IMR-90 (cell line): ENCODE results near the gene TRAK2. TPM values are rescaled to one million over a fixed set of nuclear protein-coding genes. Genes with fewer than 3 reads are reported as not detected.
A peak's percentile ranks its signal among the peaks of the same experiment; 100 is the strongest.

ENCODE experiments used
- ATAC-seq: fragments of 200-7000 bp; cut with Tn5 transposase; 2 replicates; pipeline ENCODE4 v1.9.1; 2020; ENCODE audit warnings: low read depth, mild to moderate bottlenecking, moderate library complexity
- BruUV-seq: library from RNA; stranded (reverse); fragments of 400-500 nt; replicated peaks from 2 replicates; lab custom pipeline; 2021; lab: Mats Ljungman, UMichigan
- CTCF ChIA-PET: fragments of 300-600 bp; formaldehyde crosslinking; extraction: SDS; loops from one replicate; lab custom pipeline; 2021; ENCODE audit warnings: antibody characterized with exemption; lab: Yijun Ruan, JAX
- POLR2A ChIA-PET: fragments of 300-600 bp; sonication (Branson Sonifier 250); formaldehyde crosslinking; loops from one replicate; lab custom pipeline; 2022; ENCODE audit warnings: antibody characterized with exemption; ENCODE audit not compliant: unreplicated experiment; lab: Charles Lee
- DNase-seq: peaks from one replicate; pipeline ENCODE4 v3.0.0; 2013
- H2AFZ ChIP-seq: replicated peaks from 2 replicates; pipeline ENCODE3; 2013; ENCODE audit warnings: low read length, mild to moderate bottlenecking; ENCODE audit not compliant: poor library complexity
- H2AK5ac ChIP-seq: 2 replicates; pipeline ENCODE4 v1.6.1; 2013; ENCODE audit warnings: low read depth, low read length, inconsistent platforms
- H2AK9ac ChIP-seq: replicated peaks from 2 replicates; pipeline ENCODE3; 2013; ENCODE audit warnings: mild to moderate bottlenecking, low read depth, low read length, moderate library complexity; ENCODE audit not compliant: poor library complexity
- H2BK120ac ChIP-seq: 2 replicates; pipeline ENCODE4 v1.6.1; 2013; ENCODE audit warnings: low read depth, low read length, inconsistent platforms
- H2BK15ac ChIP-seq: 3 replicates; pipeline ENCODE4 v1.6.1; 2013; ENCODE audit warnings: low read depth, low read length, inconsistent platforms
- H2BK20ac ChIP-seq: 2 replicates; pipeline ENCODE4 v1.6.1; 2013; ENCODE audit warnings: low read depth, mild to moderate bottlenecking, inconsistent platforms, low read length, moderate library complexity
- H2BK5ac ChIP-seq: 2 replicates; pipeline ENCODE4 v1.6.1; 2013; ENCODE audit warnings: mild to moderate bottlenecking, low read depth, low read length, inconsistent platforms; ENCODE audit not compliant: poor library complexity, severe bottlenecking
- H3K14ac ChIP-seq: replicated peaks from 2 replicates; pipeline ENCODE4 v1.6.1; 2013; ENCODE audit warnings: low read depth, low read length, inconsistent platforms
- H3K18ac ChIP-seq: 2 replicates; pipeline ENCODE4 v1.6.1; 2013; ENCODE audit warnings: low read depth, low read length, control low read depth
- H3K23ac ChIP-seq: 2 replicates; pipeline ENCODE4 v1.6.1; 2013; ENCODE audit warnings: low read depth, low read length, inconsistent platforms
- H3K27ac ChIP-seq: 2 replicates; pipeline ENCODE4 v1.5.1; 2013; ENCODE audit warnings: mild to moderate bottlenecking, control low read depth, low read length; ENCODE audit not compliant: insufficient read depth
- H3K27me3 ChIP-seq: 2 replicates; pipeline ENCODE4 v1.6.1; 2013; ENCODE audit warnings: low read length; ENCODE audit not compliant: control insufficient read depth, insufficient read depth
- H3K36me3 ChIP-seq: 2 replicates; pipeline ENCODE4 v1.6.1; 2013; ENCODE audit warnings: low read length, mixed read lengths; ENCODE audit not compliant: control insufficient read depth, insufficient read depth
- H3K4ac ChIP-seq: 2 replicates; pipeline ENCODE4 v1.6.1; 2013; ENCODE audit warnings: low read depth, low read length, inconsistent platforms
- H3K4me1 ChIP-seq: 2 replicates; pipeline ENCODE4 v1.6.1; 2013; ENCODE audit warnings: low read length, mixed read lengths; ENCODE audit not compliant: control insufficient read depth, insufficient read depth
- H3K4me2 ChIP-seq: 2 replicates; pipeline ENCODE4 v1.6.1; 2013; ENCODE audit warnings: low read depth, mild to moderate bottlenecking, control low read depth, low read length, moderate library complexity
- H3K4me3 ChIP-seq: 2 replicates; pipeline ENCODE4 v1.5.1; 2013; ENCODE audit warnings: low read depth, mild to moderate bottlenecking, control low read depth, low read length, moderate library complexity; ENCODE audit not compliant: insufficient read depth
- H3K56ac ChIP-seq: 2 replicates; pipeline ENCODE4 v1.6.1; 2013; ENCODE audit warnings: low read length, inconsistent platforms; ENCODE audit not compliant: insufficient read depth; ENCODE audit errors: extremely low read depth
- H3K79me1 ChIP-seq, 2 experiments: 2 replicates each; pipeline ENCODE4 v1.6.1; 2013; ENCODE audit warnings: low read length in 2 of 2, inconsistent platforms in 1 of 2, low read depth in 1 of 2
- H3K9ac ChIP-seq: 2 replicates; pipeline ENCODE4 v1.6.1; 2013; ENCODE audit warnings: low read depth, low read length, control low read depth
- H3K9me1 ChIP-seq: 2 replicates; pipeline ENCODE4 v1.6.1; 2013; ENCODE audit warnings: low read length, inconsistent platforms; ENCODE audit not compliant: insufficient read depth
- H3K9me3 ChIP-seq: 2 replicates; pipeline ENCODE4 v1.6.1; 2013; ENCODE audit warnings: low read length; ENCODE audit not compliant: control insufficient read depth, insufficient read depth
- H4K20me1 ChIP-seq: 2 replicates; pipeline ENCODE4 v1.6.1; 2013; ENCODE audit warnings: low read length, inconsistent platforms; ENCODE audit not compliant: insufficient read depth
- H4K5ac ChIP-seq: 2 replicates; pipeline ENCODE4 v1.6.1; 2013; ENCODE audit warnings: mild to moderate bottlenecking, low read depth, low read length, control low read depth
- H4K8ac ChIP-seq, 2 experiments: 2 replicates each; pipeline ENCODE4 v1.6.1; 2013; ENCODE audit warnings: low read depth in 2 of 2, low read length in 2 of 2, control low read depth in 1 of 2, inconsistent platforms in 1 of 2
- H4K91ac ChIP-seq: 2 replicates; pipeline ENCODE4 v1.6.1; 2013; ENCODE audit warnings: low read depth, low read length, inconsistent platforms; ENCODE audit not compliant: insufficient read depth
- CEBPB ChIP-seq: IDR thresholded peaks from 2 replicates; pipeline ENCODE4 v1.6.1; 2012; ENCODE audit warnings: low read depth, low read length, improper control_type of control experiment
- MAFK ChIP-seq: IDR thresholded peaks from 2 replicates; pipeline ENCODE4 v1.6.1; 2012; ENCODE audit warnings: low read depth, low read length, improper control_type of control experiment
- MAZ ChIP-seq: IDR thresholded peaks from 2 replicates; pipeline ENCODE4 v1.6.1; 2012; ENCODE audit warnings: low read depth, mild to moderate bottlenecking, low read length, improper control_type of control experiment, moderate library complexity, borderline replicate concordance
- NFE2L2 ChIP-seq: fragments of 150-350 bp; IDR thresholded peaks from 2 replicates; pipeline ENCODE4 v1.6.1; 2016; ENCODE audit warnings: low read depth, mild to moderate bottlenecking, low read length
- RCOR1 ChIP-seq: IDR thresholded peaks from 2 replicates; pipeline ENCODE4 v1.6.1; 2012; ENCODE audit warnings: mild to moderate bottlenecking, low read length, improper control_type of control experiment; ENCODE audit not compliant: insufficient replicate concordance
- RFX5 ChIP-seq: IDR thresholded peaks from 2 replicates; pipeline ENCODE4 v1.8.0; 2012; ENCODE audit warnings: low read depth, mild to moderate bottlenecking, low read length, moderate library complexity
- USF2 ChIP-seq: fragments of 150-350 bp; IDR thresholded peaks from 2 replicates; pipeline ENCODE4 v1.6.1; 2017; ENCODE audit warnings: mild to moderate bottlenecking, antibody characterized with exemption, low read length, low read depth
- WGBS, 2 experiments: methylation state at CpG; one replicate each; pipeline versions ENCODE4 v1.1.5 to v1.1.7; 2013; ENCODE audit warnings: missing lambda C conversion rate in 2 of 2; ENCODE audit not compliant: insufficient read length in 1 of 2; ENCODE audit errors: extremely low coverage in 2 of 2; 5-methylcytosine and 5-hydroxymethylcytosine counted together
- dilution Hi-C: fragments of 300-500 bp; cut with HindIII; formaldehyde crosslinking; loops from one replicate; pipeline ENCODE4 v1.14.3; 2018; ENCODE audit warnings: low sequenced_read_pairs; ENCODE audit not compliant: unreplicated experiment
- in situ Hi-C: fragments of 300-500 bp; cut with MboI; formaldehyde crosslinking; loops from 3 replicates; pipeline ENCODE4 v1.14.3; 2019; ENCODE audit warnings: low sequenced_read_pairs, inconsistent platforms, mixed read lengths
- intact Hi-C: fragments of 100-400 bp; cut with micrococcal nuclease; formaldehyde crosslinking; loops from 2 replicates; pipeline ENCODE4 v1.10.0; 2022
- polyA plus RNA-seq, 3 experiments: library from polyadenylated mRNA; depleted of rRNA; stranded (reverse); fragments of >200 nt; gene quantifications; 2 replicates each; pipeline ENCODE4 v1.2.3, GENCODE V29; 2012; ENCODE audit warnings: low replicate concordance in 1 of 3
- total RNA-seq: library from RNA; depleted of rRNA; stranded (reverse); fragments of >200 nt; gene quantifications from 2 replicates; pipeline ENCODE4 v1.2.3, GENCODE V29; 2012

TRAK2 gene
- total and polyA plus RNA-seq, 2 of the 4 experiments (the other 2 are of a cell fraction): 13.1 to 65.4 TPM

GRCh38 chr2:201452922-201453643 lies 1.8 kb upstream of the TRAK2 start:
- H3K4me1 ChIP-seq: peaks cover 2% of the 10 kb centered on the region; the same call in 1 of the 2 replicates
- in situ Hi-C loops (no loop called here), dilution Hi-C loops (no loop called here), intact Hi-C loops (loop anchor here (1.0 to 5.0 kb wide), 3 partner anchors 166 to 244 kb away; partner anchors contain the start of gene MPP4)
- no peaks in the 10 kb centered on the region for H4K20me1 ChIP-seq
- H3K14ac ChIP-seq: no peak overlapping the region
- no peaks in the 10 kb centered on the region for H3K9me1 ChIP-seq
- no peak overlapping the region for H2BK15ac ChIP-seq
- TF ChIP-seq MAFK: no peak
- no peak for TF ChIP-seq CEBPB
- no peak for TF ChIP-seq RFX5
- TF ChIP-seq RCOR1: no peak
- no peak for TF ChIP-seq NFE2L2
- TF ChIP-seq MAZ: no peak
- TF ChIP-seq USF2: no peak
- CTCF ChIA-PET: interaction anchor here (0.8 kb wide), 1 partner anchor 13 kb away, joined by 4 read pairs; no protein-coding TSS in a partner anchor
- H3K56ac ChIP-seq: no peak overlapping the region
- no peak overlapping the region for H3K4me3 ChIP-seq
- no peak overlapping the region; the same call in 1 of the 2 replicates for H3K4me2 ChIP-seq
- H3K18ac ChIP-seq: no peak overlapping the region
- H2AK9ac ChIP-seq: no peak overlapping the region
- no CpG with 5 or more reads among the region's 6 CpGs for WGBS, 2 experiments
- no peak overlapping the region for H2BK20ac ChIP-seq
- no peak overlapping the region for H2AK5ac ChIP-seq
- no peak overlapping the region for H3K4ac ChIP-seq
- H4K8ac ChIP-seq: no peak overlapping the region; a peak in 1 of 4 replicates
- H4K91ac ChIP-seq: no peak overlapping the region
- H2BK120ac ChIP-seq: no peak overlapping the region
- H3K27ac ChIP-seq: no peak overlapping the region
- peaks cover 22 to 40% of the 10 kb centered on the region in 2 experiments for H3K79me1 ChIP-seq
- no peak for ATAC-seq
- no TSS peak for BruUV-seq
- DNase-seq: no peak
- no peaks in the 10 kb centered on the region for H3K9me3 ChIP-seq
- H4K5ac ChIP-seq: no peak overlapping the region
- H2AFZ ChIP-seq: no peak overlapping the region
- POLR2A ChIA-PET: no interaction called here
- H3K9ac ChIP-seq: no peak overlapping the region
- no peaks in the 10 kb centered on the region for H3K27me3 ChIP-seq
- H3K36me3 ChIP-seq: no peaks in the 10 kb centered on the region
- H2BK5ac ChIP-seq: no peak overlapping the region
- peak overlapping the region; percentile 31; the same call in 1 of the 2 replicates for H3K23ac ChIP-seq
